Measurements from ENCODE around the gene ILF3.

Gene ILF3

DNA sequence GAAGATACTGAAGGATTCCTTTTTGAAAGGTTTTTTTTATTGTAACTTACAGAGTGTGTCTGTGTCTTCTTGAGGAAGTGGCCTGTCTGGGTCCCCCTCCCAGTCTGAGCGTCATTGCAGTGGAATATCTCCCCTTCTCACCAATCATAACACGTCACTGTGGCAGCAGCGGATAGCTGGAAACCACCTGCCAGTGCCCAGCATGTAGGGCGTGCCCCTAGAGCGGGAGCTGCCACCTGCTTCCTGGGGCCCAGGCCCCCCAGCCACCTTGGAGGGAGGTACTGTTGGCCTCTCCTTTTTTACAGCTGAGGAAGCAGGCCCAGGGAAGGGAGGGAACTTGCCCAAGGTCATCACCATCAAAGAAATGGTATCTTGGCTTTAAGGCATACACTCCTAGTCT is 59.2 kb downstream of the ILF3 start:
- DNase-seq (ENCODE audit: low read depth): no peak
- TF ChIP-seq, protein P1, sequence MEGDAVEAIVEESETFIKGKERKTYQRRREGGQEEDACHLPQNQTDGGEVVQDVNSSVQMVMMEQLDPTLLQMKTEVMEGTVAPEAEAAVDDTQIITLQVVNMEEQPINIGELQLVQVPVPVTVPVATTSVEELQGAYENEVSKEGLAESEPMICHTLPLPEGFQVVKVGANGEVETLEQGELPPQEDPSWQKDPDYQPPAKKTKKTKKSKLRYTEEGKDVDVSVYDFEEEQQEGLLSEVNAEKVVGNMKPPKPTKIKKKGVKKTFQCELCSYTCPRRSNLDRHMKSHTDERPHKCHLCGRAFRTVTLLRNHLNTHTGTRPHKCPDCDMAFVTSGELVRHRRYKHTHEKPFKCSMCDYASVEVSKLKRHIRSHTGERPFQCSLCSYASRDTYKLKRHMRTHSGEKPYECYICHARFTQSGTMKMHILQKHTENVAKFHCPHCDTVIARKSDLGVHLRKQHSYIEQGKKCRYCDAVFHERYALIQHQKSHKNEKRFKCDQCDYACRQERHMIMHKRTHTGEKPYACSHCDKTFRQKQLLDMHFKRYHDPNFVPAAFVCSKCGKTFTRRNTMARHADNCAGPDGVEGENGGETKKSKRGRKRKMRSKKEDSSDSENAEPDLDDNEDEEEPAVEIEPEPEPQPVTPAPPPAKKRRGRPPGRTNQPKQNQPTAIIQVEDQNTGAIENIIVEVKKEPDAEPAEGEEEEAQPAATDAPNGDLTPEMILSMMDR (IDR thresholded peaks at IDR 0.05; ENCODE audit: insufficient read depth, low read depth, low read length, missing control alignments): no peak
- no peak overlapping the region for H3K4me3 ChIP-seq (ENCODE audit: low read length)

DNA sequence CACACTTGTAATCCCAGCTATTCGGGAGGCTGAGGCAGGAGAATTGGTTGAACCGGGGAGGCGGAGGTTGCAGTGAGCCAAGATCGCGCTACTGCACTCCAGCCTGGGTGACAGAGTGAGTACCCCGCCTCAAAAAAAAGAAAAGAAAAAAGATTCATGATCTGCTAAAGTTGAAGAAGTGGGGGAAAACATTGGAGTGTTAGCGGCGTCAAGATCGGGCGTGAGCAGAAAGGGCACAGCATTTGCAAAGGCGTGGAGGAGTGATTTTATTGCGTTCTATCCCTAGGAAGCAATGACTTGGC is 62.9 kb downstream of the ILF3 start:
- no peak for DNase-seq (ENCODE audit: low read depth)
- peak overlapping the region; percentile 45 for H3K4me3 ChIP-seq (ENCODE audit: low read length)
- TF ChIP-seq, protein P1 (IDR thresholded peaks at IDR 0.05; ENCODE audit: insufficient read depth, low read depth, low read length, missing control alignments): no peak

- peak; percentile 100 for DNase-seq (ENCODE audit: low read depth)
- peak within 1 kb of the TSS; percentile 89 for H3K4me3 ChIP-seq (ENCODE audit: low read length)
- TF ChIP-seq, protein P1 (IDR thresholded peaks at IDR 0.05; ENCODE audit: insufficient read depth, low read depth, low read length, missing control alignments): peak; percentile 88
Measured at GRCh38 chr19:10717356-10718204, 63.4 kb downstream of the ILF3 start, which contains the start of gene DNM2. Gene DNM2 (plus strand): TSS chr19:10718079. CDS start chr19:10718243, 164 bp downstream.

DNA sequence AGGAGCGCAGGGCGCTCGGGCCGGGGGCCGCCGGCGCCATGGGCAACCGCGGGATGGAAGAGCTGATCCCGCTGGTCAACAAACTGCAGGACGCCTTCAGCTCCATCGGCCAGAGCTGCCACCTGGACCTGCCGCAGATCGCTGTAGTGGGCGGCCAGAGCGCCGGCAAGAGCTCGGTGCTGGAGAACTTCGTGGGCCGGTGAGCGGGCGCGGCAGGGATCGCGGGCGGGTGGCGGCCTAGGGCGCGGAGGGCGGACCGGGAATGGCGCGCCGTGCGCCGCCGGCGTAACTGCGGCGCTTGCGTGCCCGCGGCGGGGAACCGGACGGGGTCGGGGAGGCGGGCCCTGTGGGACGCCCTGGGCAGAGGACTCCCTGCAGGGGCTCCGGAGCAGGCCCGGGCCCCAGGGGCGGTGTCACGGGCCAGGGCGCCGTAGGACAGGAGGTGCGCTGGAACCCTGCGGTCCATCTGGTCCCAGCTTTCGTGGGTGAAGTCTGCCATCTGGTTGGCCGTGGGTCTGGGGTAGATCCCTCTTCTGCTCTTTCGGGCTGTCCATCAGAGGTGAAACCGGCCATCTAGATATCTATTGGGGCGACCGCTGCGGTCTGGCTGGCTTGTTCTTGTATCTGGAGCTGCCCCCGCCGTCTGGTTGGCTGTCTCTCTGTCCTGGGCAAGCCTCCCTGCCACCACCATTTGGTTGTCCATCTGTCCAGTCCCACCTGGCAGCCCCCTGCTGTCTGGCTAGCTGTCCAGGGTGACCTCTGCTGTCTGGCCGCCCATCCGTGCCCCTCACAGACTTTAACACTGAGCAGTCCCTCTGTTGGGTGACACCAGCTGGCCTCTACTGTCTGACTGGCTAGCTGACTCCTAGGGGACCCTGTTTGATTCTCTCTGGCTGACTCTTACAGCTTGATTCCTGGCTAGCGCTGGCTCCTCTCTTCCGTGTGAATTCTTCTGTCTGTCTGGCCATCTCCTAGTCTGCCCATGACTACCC is 64.4 kb downstream of the ILF3 start:
- TF ChIP-seq, protein P1 (IDR thresholded peaks at IDR 0.05; ENCODE audit: insufficient read depth, low read depth, low read length, missing control alignments): no peak
- DNase-seq (ENCODE audit: low read depth): peak; percentile 42
- peak overlapping the region; percentile 89 for H3K4me3 ChIP-seq (ENCODE audit: low read length)

- TF ChIP-seq, protein P1 (IDR thresholded peaks at IDR 0.05; ENCODE audit: insufficient read depth, low read depth, low read length, missing control alignments): no peak
- peak overlapping the region; percentile 89 for H3K4me3 ChIP-seq (ENCODE audit: low read length)
- no peak for DNase-seq (ENCODE audit: low read depth)
Measured at GRCh38 chr19:10719466-10719961, 65.4 kb downstream of the ILF3 start.

- TF ChIP-seq, protein P1 (IDR thresholded peaks at IDR 0.05; ENCODE audit: insufficient read depth, low read depth, low read length, missing control alignments): no peak
- no peak overlapping the region for H3K4me3 ChIP-seq (ENCODE audit: low read length)
- DNase-seq (ENCODE audit: low read depth): no peak
Measured at GRCh38 chr19:10720607-10721125, 66.5 kb downstream of the ILF3 start.
